ENCODE measurements around the gene OLR1. TPM values are rescaled to one million over a fixed set of nuclear protein-coding genes. Genes with fewer than 3 reads are reported as not detected.

OLR1 gene
- total RNA-seq, 1 donor: 73.0 TPM

GRCh38 chr12:10153271-10154144, 18.4 kb downstream of the OLR1 start:
- TF ChIP-seq CTCF (IDR thresholded peaks at IDR 0.05; ENCODE audit: insufficient read depth, low read depth, low read length): peak; percentile 73
- peak; percentile 80 for DNase-seq (ENCODE audit: low read depth)
- peak overlapping the region; percentile 49 for H3K4me3 ChIP-seq (ENCODE audit: low read depth, low read length)

- no peak for TF ChIP-seq CTCF (IDR thresholded peaks at IDR 0.05; ENCODE audit: insufficient read depth, low read depth, low read length)
- DNase-seq (ENCODE audit: low read depth): peak; percentile 36
- H3K4me3 ChIP-seq (ENCODE audit: low read depth, low read length): no peak overlapping the region
Observed at GRCh38 chr12:10151621-10152020, 20.3 kb downstream of the OLR1 start.

- no peak for DNase-seq (ENCODE audit: low read depth)
- no peak for TF ChIP-seq CTCF (IDR thresholded peaks at IDR 0.05; ENCODE audit: insufficient read depth, low read depth, low read length)
- no peak overlapping the region for H3K4me3 ChIP-seq (ENCODE audit: low read depth, low read length)
Observed at GRCh38 chr12:10147714-10148403, 24.1 kb downstream of the OLR1 start.

- H3K4me3 ChIP-seq (ENCODE audit: low read depth, low read length): no peak overlapping the region
- TF ChIP-seq CTCF (IDR thresholded peaks at IDR 0.05; ENCODE audit: insufficient read depth, low read depth, low read length): no peak
- peak; percentile 39 for DNase-seq (ENCODE audit: low read depth)
Observed at GRCh38 chr12:10142976-10143589, 28.8 kb downstream of the OLR1 start.

GRCh38 chr12:10140001-10140400, 31.9 kb downstream of the OLR1 start:
- TF ChIP-seq CTCF (IDR thresholded peaks at IDR 0.05; ENCODE audit: insufficient read depth, low read depth, low read length): peak; percentile 45
- no peak overlapping the region for H3K4me3 ChIP-seq (ENCODE audit: low read depth, low read length)
- DNase-seq (ENCODE audit: low read depth): peak; percentile 66

- no peak for TF ChIP-seq CTCF (IDR thresholded peaks at IDR 0.05; ENCODE audit: insufficient read depth, low read depth, low read length)
- H3K4me3 ChIP-seq (ENCODE audit: low read depth, low read length): no peak overlapping the region
- no peak for DNase-seq (ENCODE audit: low read depth)
Observed at GRCh38 chr12:10136637-10137205, 35.2 kb downstream of the OLR1 start.
